ENCODE measurements around the gene CALM1. TPM values are rescaled to one million over a fixed set of nuclear protein-coding genes. Genes with fewer than 3 reads are reported as not detected.

Gene CALM1
- total RNA-seq, 2 donors from 2014 or later, result 355 to 493 TPM

DNA sequence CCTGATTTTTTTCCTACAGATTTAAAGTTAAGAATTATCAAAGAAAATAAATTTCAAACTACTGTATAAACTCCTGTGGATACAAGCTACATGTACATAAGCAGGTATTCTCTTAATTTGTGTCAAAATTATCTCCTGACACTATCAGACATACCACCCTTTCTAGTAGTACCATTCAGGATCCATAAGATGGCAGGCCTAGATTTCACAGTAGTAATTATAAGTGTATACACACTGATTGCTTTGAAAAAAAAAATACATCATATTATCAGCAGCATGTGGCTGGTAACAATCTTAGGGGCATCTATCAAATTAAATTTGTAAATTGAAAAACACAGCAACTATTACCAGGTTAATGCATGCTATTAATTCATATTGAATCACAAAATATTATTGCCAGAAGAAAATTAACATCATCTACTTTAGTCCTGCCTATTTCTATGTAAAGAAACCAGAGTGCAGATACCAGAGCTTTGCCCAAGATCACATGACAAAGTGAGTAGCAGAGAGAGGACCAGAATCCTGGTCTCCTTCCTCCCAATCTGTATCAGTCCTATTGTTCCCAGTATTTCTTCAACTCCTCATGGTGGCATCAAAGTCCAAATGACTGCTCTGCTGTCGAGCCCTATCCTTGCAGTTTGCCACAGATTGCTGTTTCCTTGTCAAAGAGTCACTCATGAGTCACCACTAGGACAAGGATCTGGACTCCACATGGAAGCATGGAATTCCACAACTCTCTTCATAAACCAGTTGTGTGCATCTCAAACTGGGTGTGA is 27.7 kb upstream of the CALM1 start:
- DNase-seq (ENCODE audit: low spot score), result no peak
- Histone ChIP-seq H3K4me3 (no peak overlapping the region), H3K27me3 (replicated peaks; ENCODE audit: insufficient read depth) (no peaks in the 10 kb centered on the region), H3K9me3 (no peaks in the 10 kb centered on the region), H3K4me1 (ENCODE audit: control insufficient read depth in 1 of 2, low read depth in 2 of 2) (no peaks in the 10 kb centered on the region), H3K27ac (no peak overlapping the region), H3K36me3 (no peaks in the 10 kb centered on the region)
- TF ChIP-seq, protein P1, sequence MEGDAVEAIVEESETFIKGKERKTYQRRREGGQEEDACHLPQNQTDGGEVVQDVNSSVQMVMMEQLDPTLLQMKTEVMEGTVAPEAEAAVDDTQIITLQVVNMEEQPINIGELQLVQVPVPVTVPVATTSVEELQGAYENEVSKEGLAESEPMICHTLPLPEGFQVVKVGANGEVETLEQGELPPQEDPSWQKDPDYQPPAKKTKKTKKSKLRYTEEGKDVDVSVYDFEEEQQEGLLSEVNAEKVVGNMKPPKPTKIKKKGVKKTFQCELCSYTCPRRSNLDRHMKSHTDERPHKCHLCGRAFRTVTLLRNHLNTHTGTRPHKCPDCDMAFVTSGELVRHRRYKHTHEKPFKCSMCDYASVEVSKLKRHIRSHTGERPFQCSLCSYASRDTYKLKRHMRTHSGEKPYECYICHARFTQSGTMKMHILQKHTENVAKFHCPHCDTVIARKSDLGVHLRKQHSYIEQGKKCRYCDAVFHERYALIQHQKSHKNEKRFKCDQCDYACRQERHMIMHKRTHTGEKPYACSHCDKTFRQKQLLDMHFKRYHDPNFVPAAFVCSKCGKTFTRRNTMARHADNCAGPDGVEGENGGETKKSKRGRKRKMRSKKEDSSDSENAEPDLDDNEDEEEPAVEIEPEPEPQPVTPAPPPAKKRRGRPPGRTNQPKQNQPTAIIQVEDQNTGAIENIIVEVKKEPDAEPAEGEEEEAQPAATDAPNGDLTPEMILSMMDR (IDR thresholded peaks at IDR 0.05), result no peak
- no peak for ATAC-seq (ENCODE audit: insufficient number of reproducible peaks, low FRiP score, low read depth)

DNA sequence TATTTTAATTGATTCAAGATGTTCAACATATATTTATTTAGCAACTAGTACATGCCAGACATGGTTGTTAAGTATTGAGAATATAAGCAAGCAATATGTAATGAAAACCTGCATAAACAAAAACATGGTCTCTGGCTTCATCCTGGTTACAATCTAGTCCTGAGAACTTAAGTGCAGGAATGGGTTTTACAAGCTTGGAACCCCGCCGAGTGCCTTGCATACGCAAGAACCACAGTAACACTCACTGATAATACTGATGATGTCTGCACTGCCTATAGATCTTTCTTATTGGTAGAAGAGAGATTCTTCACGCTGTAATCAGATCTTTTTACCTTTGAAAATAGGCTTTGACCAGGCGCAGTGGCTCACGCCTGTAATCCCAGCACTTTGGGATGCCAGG is 22.9 kb upstream of the CALM1 start:
- TF ChIP-seq, protein P1 (IDR thresholded peaks at IDR 0.05), result no peak
- DNase-seq (ENCODE audit: low spot score) (no peak), ATAC-seq (ENCODE audit: insufficient number of reproducible peaks, low FRiP score, low read depth) (no peak)
- H3K27me3 ChIP-seq (replicated peaks; ENCODE audit: insufficient read depth), result no peaks in the 10 kb centered on the region
- H3K9me3 ChIP-seq, result no peaks in the 10 kb centered on the region
- H3K27ac ChIP-seq, result no peak overlapping the region
- no peaks in the 10 kb centered on the region for H3K36me3 ChIP-seq
- no peaks in the 10 kb centered on the region for H3K4me1 ChIP-seq (ENCODE audit: control insufficient read depth in 1 of 2, low read depth in 2 of 2)
- no peak overlapping the region for H3K4me3 ChIP-seq

DNA sequence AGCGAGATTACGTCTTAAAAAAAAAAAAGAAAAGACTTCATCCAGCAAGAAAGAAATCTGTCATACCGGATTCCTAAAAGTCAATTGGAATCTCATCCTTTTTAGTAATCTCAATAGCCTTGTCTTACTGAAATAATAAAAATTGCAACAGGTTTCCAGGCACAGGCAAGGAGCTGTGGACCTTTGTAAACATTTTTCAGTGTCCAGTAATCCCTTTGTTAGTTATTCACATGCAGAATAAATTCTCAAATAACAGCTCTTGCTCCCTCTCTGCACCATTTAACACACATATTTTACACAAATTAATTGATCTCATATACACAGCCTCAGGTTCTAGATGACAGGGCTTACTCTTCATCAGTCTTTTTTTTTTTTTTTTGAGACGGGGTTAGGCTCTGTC is 22.0 kb upstream of the CALM1 start:
- no peak for ATAC-seq (ENCODE audit: insufficient number of reproducible peaks, low FRiP score, low read depth)

DNA sequence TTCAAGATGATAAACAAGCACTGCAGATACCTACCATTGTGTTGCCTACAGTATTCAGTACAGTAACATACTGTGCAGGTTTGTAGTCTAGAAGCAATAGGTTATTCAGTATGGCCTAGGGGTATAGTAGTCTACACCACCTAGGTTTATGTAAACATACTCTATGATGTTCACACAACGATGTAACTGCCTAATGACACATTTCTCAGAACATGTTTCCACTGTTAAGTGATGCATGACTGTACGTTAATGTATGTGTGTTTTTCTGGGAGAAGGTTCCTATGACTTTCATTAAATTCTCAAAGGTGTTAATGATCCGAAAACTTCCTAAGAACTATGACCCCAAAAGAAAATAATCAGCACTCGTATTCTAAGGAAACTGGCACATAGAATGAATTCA is 20.9 kb upstream of the CALM1 start:
- TF ChIP-seq, protein P1 (IDR thresholded peaks at IDR 0.05), result no peak
- Histone ChIP-seq H3K9me3 (no peaks in the 10 kb centered on the region), H3K27me3 (replicated peaks; ENCODE audit: insufficient read depth) (no peaks in the 10 kb centered on the region), H3K4me3 (no peak overlapping the region), H3K27ac (no peak overlapping the region), H3K36me3 (no peaks in the 10 kb centered on the region), H3K4me1 (ENCODE audit: control insufficient read depth in 1 of 2, low read depth in 2 of 2) (peaks cover 0 to 1% of the 10 kb centered on the region in 2 donors)
- no peak for DNase-seq (ENCODE audit: low spot score)
- no peak for ATAC-seq (ENCODE audit: insufficient number of reproducible peaks, low FRiP score, low read depth)

More for the DNA sequence above, 22.0 kb upstream of the CALM1 start:
- Histone ChIP-seq H3K4me3 (no peak overlapping the region), H3K27me3 (replicated peaks; ENCODE audit: insufficient read depth) (no peaks in the 10 kb centered on the region), H3K36me3 (no peaks in the 10 kb centered on the region), H3K4me1 (ENCODE audit: control insufficient read depth in 1 of 2, low read depth in 2 of 2) (no peaks in the 10 kb centered on the region), H3K27ac (no peak overlapping the region), H3K9me3 (no peaks in the 10 kb centered on the region)
- DNase-seq (ENCODE audit: low spot score), result no peak
- TF ChIP-seq, protein P1 (IDR thresholded peaks at IDR 0.05), result no peak

DNA sequence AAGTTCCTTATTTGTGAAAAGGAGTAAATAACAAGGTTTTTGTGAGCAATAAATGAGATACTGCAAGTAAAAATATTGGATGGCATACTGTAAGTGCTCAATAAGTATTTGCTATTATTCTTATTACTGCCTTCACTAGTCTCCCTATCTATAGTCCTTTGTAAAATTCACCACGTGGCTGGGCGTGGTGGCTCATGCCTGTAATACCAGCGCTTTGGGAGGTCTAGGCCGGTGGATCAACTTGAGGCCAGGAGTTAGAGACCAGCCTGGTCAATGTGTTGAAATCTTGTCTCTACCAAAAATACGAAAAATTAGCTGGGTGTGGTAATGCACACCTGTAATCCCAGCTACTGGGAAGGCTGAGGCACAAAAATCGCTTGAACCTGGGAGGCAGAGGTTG is 18.6 kb upstream of the CALM1 start:
- H3K4me1 ChIP-seq (ENCODE audit: control insufficient read depth in 1 of 2, low read depth in 2 of 2), result peaks cover 7 to 14% of the 10 kb centered on the region in 2 donors
- H3K27me3 ChIP-seq (replicated peaks; ENCODE audit: insufficient read depth), result no peaks in the 10 kb centered on the region
- no peaks in the 10 kb centered on the region for H3K36me3 ChIP-seq
- no peak overlapping the region for H3K4me3 ChIP-seq
- TF ChIP-seq, protein P1 (IDR thresholded peaks at IDR 0.05), result no peak
- DNase-seq (ENCODE audit: low spot score) (no peak), ATAC-seq (ENCODE audit: insufficient number of reproducible peaks, low FRiP score, low read depth) (no peak)
- no peak overlapping the region for H3K27ac ChIP-seq
- no peaks in the 10 kb centered on the region for H3K9me3 ChIP-seq

All from thoracic aorta (tissue), 2 donors.